H9 (cell line): ENCODE data around the gene FCN2. TPM values are rescaled to one million over a fixed set of nuclear protein-coding genes. Genes with fewer than 3 reads are reported as not detected.

Experiments
- DNase-seq: peaks from one replicate; pipeline ENCODE4 v3.0.0-alpha.2; 2017
- H2AFZ ChIP-seq: one replicate; pipeline ENCODE4 v1.6.1; 2013; ENCODE audit warnings: mild to moderate bottlenecking, low read length, control low read depth, moderate library complexity
- H2AK5ac ChIP-seq: 2 replicates; pipeline ENCODE4 v1.6.1; 2013; ENCODE audit warnings: low read length, control low read depth, mixed read lengths; ENCODE audit not compliant: insufficient read length
- H2BK120ac ChIP-seq: one replicate; pipeline ENCODE4 v1.6.1; 2013; ENCODE audit warnings: low read depth, mild to moderate bottlenecking, low read length, control low read depth, inconsistent platforms; ENCODE audit not compliant: poor library complexity, severe bottlenecking
- H2BK12ac ChIP-seq: 2 replicates; pipeline ENCODE4 v1.6.1; 2013; ENCODE audit warnings: low read length, control low read depth, mixed read lengths, low read depth; ENCODE audit not compliant: insufficient read length
- H2BK15ac ChIP-seq: 2 replicates; pipeline ENCODE4 v1.6.1; 2013; ENCODE audit warnings: low read depth, low read length, control low read depth
- H2BK20ac ChIP-seq: one replicate; pipeline ENCODE4 v1.6.1; 2013; ENCODE audit warnings: low read depth, mild to moderate bottlenecking, low read length, control low read depth, inconsistent platforms; ENCODE audit not compliant: poor library complexity, severe bottlenecking
- H2BK5ac ChIP-seq: 2 replicates; pipeline ENCODE4 v1.6.1; 2013; ENCODE audit warnings: low read length, control low read depth, mixed read lengths; ENCODE audit not compliant: insufficient read length
- H3K14ac ChIP-seq: 2 replicates; pipeline ENCODE4 v1.6.1; 2013; ENCODE audit warnings: low read length, control low read depth; ENCODE audit not compliant: insufficient read depth
- H3K18ac ChIP-seq: 2 replicates; pipeline ENCODE4 v1.6.1; 2013; ENCODE audit warnings: low read depth, mild to moderate bottlenecking, mixed read lengths, low read length, control low read depth; ENCODE audit not compliant: insufficient read length
- H3K23ac ChIP-seq: 2 replicates; pipeline ENCODE4 v1.6.1; 2013; ENCODE audit warnings: low read length, control low read depth, mixed read lengths, low read depth; ENCODE audit not compliant: insufficient read length
- H3K23me2 ChIP-seq: 2 replicates; pipeline ENCODE4 v1.6.1; 2013; ENCODE audit warnings: low read depth, mild to moderate bottlenecking, mixed read lengths, low read length, control low read depth; ENCODE audit not compliant: insufficient read length, poor library complexity, severe bottlenecking
- H3K27ac ChIP-seq: 2 replicates; pipeline ENCODE4 v1.5.1; 2013; ENCODE audit warnings: low read length, control low read depth, mixed read lengths, low read depth; ENCODE audit not compliant: insufficient read length
- H3K27me3 ChIP-seq: 2 replicates; pipeline ENCODE4 v1.6.1; 2013; ENCODE audit warnings: low read length, control low read depth, inconsistent platforms; ENCODE audit not compliant: insufficient read depth
- H3K4ac ChIP-seq: 2 replicates; pipeline ENCODE4 v1.6.1; 2013; ENCODE audit warnings: low read depth, mild to moderate bottlenecking, control low read depth, inconsistent platforms, low read length, moderate library complexity
- H3K4me1 ChIP-seq: 2 replicates; pipeline ENCODE4 v1.6.1; 2013; ENCODE audit warnings: low read length, control low read depth, inconsistent platforms; ENCODE audit not compliant: insufficient read depth
- H3K4me2 ChIP-seq: 2 replicates; pipeline ENCODE4 v1.6.1; 2013; ENCODE audit warnings: low read length, control low read depth, mixed read lengths; ENCODE audit not compliant: insufficient read length, insufficient read depth
- H3K56ac ChIP-seq: 2 replicates; pipeline ENCODE4 v1.6.1; 2013; ENCODE audit warnings: low read depth, mild to moderate bottlenecking, mixed read lengths, low read length, control low read depth; ENCODE audit not compliant: insufficient read length
- H3K79me1 ChIP-seq: 2 replicates; pipeline ENCODE4 v1.6.1; 2013; ENCODE audit warnings: low read depth, mild to moderate bottlenecking, moderate library complexity, low read length, control low read depth, inconsistent platforms; ENCODE audit not compliant: insufficient read depth, poor library complexity, severe bottlenecking
- H3K79me2 ChIP-seq: 2 replicates; pipeline ENCODE4 v1.6.1; 2013; ENCODE audit warnings: low read length, control low read depth, inconsistent platforms; ENCODE audit not compliant: insufficient read depth
- H3K9ac ChIP-seq: 2 replicates; pipeline ENCODE4 v1.6.1; 2013; ENCODE audit warnings: low read length, control low read depth, mixed read lengths; ENCODE audit not compliant: insufficient read length; ENCODE audit errors: extremely low read depth
- H3K9me3 ChIP-seq: one replicate; pipeline ENCODE4 v1.6.1; 2013; ENCODE audit warnings: low read depth, low read length, inconsistent platforms; ENCODE audit not compliant: control insufficient read depth
- H3T11ph ChIP-seq: one replicate; pipeline ENCODE4 v1.6.1; 2013; ENCODE audit warnings: mild to moderate bottlenecking, low read length, control low read depth, inconsistent platforms
- H4K20me1 ChIP-seq: one replicate; pipeline ENCODE4 v1.6.1; 2013; ENCODE audit not compliant: control insufficient read depth, insufficient read length, insufficient read depth
- H4K5ac ChIP-seq: 2 replicates; pipeline ENCODE4 v1.6.1; 2013; ENCODE audit warnings: low read depth, mild to moderate bottlenecking, mixed read lengths, low read length, control low read depth; ENCODE audit not compliant: insufficient read length
- H4K8ac ChIP-seq: replicated peaks from 2 replicates; pipeline ENCODE4 v1.6.1; 2013; ENCODE audit warnings: low read length, control low read depth, mixed read lengths, low read depth; ENCODE audit not compliant: insufficient read length
- H4K91ac ChIP-seq: 2 replicates; pipeline ENCODE4 v1.6.1; 2013; ENCODE audit warnings: low read depth, mild to moderate bottlenecking, moderate library complexity, mixed read lengths, low read length, control low read depth; ENCODE audit not compliant: insufficient read length
- H3K27ac Mint-ChIP-seq, 3 experiments: 2 replicates in 2 of 3; 3 replicates in 1 of 3; pipeline ENCODE4 v1.8.0; 2020 to 2021; ENCODE audit warnings: mixed read lengths in 3 of 3, mild to moderate bottlenecking in 1 of 3, moderate library complexity in 1 of 3
- H3K27me3 Mint-ChIP-seq: 2 replicates; pipeline ENCODE4 v1.8.0; 2021; ENCODE audit warnings: low read depth, mild to moderate bottlenecking, moderate library complexity, mixed read lengths
- H3K36me3 Mint-ChIP-seq, 3 experiments: 2 replicates in 2 of 3; 3 replicates in 1 of 3; pipeline ENCODE4 v1.8.0; 2020 to 2021; ENCODE audit warnings: low read depth in 3 of 3, mixed read lengths in 3 of 3; ENCODE audit not compliant: insufficient read depth in 1 of 3
- H3K4me1 Mint-ChIP-seq, 2 experiments: 2 replicates each; pipeline ENCODE4 v1.8.0; 2020; ENCODE audit warnings: mixed read lengths in 2 of 2
- H3K4me3 Mint-ChIP-seq, 2 experiments: 2 replicates in 1 of 2; 3 replicates in 1 of 2; pipeline ENCODE4 v1.8.0; 2020 to 2021; ENCODE audit warnings: mild to moderate bottlenecking in 2 of 2, mixed read lengths in 2 of 2, moderate library complexity in 1 of 2
- H3K9me3 Mint-ChIP-seq, 2 experiments: 2 replicates in 1 of 2; 3 replicates in 1 of 2; pipeline ENCODE4 v1.8.0; 2020; ENCODE audit warnings: mild to moderate bottlenecking in 2 of 2, mixed read lengths in 2 of 2, moderate library complexity in 1 of 2
- CTCF ChIP-seq: fragments of 200-600 bp; sonication (generic); conservative IDR thresholded peaks from 3 replicates; pipeline ENCODE4 v1.8.0; 2021; ENCODE audit warnings: antibody characterized with exemption, mild to moderate bottlenecking
- WGBS: extraction: QIAGEN DNeasy Blood & Tissue Kit; methylation state at CpG from one replicate; pipeline ENCODE4 v1.1.7; 2013; ENCODE audit warnings: missing lambda C conversion rate, low lambda C conversion rate, mixed read lengths; ENCODE audit not compliant: insufficient read length; ENCODE audit errors: extremely low coverage; 5-methylcytosine and 5-hydroxymethylcytosine counted together
- total RNA-seq: library from RNA; stranded (reverse); gene quantifications from 2 replicates; pipeline ENCODE4 v1.2.1, GENCODE V29; 2021

The FCN2 gene
- total RNA-seq, 1 experiment from 2014 or later: not detected

DNA sequence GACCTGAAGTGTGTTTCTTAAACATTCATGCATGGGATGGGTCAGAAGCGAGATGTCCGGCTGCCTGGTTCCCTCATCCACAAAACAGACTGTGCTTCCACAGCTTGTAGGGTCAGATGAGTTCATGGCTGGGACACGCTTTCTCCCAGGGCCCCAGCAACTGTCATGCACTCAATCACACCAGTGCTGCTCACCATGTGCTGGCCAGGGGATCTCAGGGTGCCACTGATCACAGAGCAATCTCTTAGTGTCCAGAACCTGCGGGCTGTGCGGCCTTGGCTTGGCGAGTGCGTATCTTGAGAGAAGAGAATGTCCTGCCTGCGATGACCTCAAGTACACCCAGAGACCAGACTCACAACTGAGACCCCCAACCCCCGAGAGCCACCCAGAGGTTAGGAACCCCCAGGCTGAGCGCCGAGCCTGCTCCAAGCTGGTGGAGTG, 26.0 kb upstream of the FCN2 start:
- Mint-ChIP-seq H3K9me3 (peaks cover 6 to 12% of the 10 kb centered on the region in 2 experiments; a peak in 3 of 5 replicates), H3K27me3 (peaks cover 11% of the 10 kb centered on the region), H3K4me3 (no peak overlapping the region), H3K36me3 (no peaks in the 10 kb centered on the region; a peak in 1 of 7 replicates), H3K4me1 (peaks cover 0 to 2% of the 10 kb centered on the region in 2 experiments; a peak in 1 of 4 replicates), H3K27ac (no peak overlapping the region)
- Histone ChIP-seq H3K9me3 (peaks cover 5% of the 10 kb centered on the region), H3T11ph (no peak overlapping the region), H3K4me1 (no peaks in the 10 kb centered on the region), H3K23ac (no peak overlapping the region), H2BK12ac (no peak overlapping the region), H2BK120ac (no peak overlapping the region), H3K79me1 (no peaks in the 10 kb centered on the region), H4K91ac (no peak overlapping the region), H2BK5ac (no peak overlapping the region), H3K18ac (no peak overlapping the region), H3K4me2 (no peak overlapping the region), H2BK20ac (no peak overlapping the region), H3K9ac (no peak overlapping the region), H2AK5ac (no peak overlapping the region), H2AFZ (no peak overlapping the region), H2BK15ac (no peak overlapping the region), H3K14ac (no peak overlapping the region), H3K4ac (no peak overlapping the region), H3K27ac (no peak overlapping the region), H4K8ac (no peak overlapping the region), H3K79me2 (no peaks in the 10 kb centered on the region), H3K56ac (no peak overlapping the region), H3K23me2 (no peaks in the 10 kb centered on the region), H3K27me3 (no peaks in the 10 kb centered on the region), H4K5ac (no peak overlapping the region), H4K20me1 (no peaks in the 10 kb centered on the region)
- no peak for DNase-seq
- WGBS: no CpG with 5 or more reads among the region's 11 CpGs
- no peak for TF ChIP-seq CTCF
